Neural cell (in vitro differentiated cells): ENCODE measurements around the gene HAND1. TPM values are rescaled to one million over a fixed set of nuclear protein-coding genes. Genes with fewer than 3 reads are reported as not detected.

ENCODE experiments used
- H2AFZ ChIP-seq: fragments of 200-600, 300-800 bp; sonication (generic), shearing (Covaris generic); 2 replicates; pipeline ENCODE4 v1.6.0; 2014; ENCODE audit warnings: low read depth, mild to moderate bottlenecking, antibody characterized with exemption, low read length, moderate library complexity
- H3F3A ChIP-seq: fragments of 200-600 bp; shearing (Covaris generic); 2 replicates; pipeline ENCODE4 v1.6.1; 2016; ENCODE audit warnings: mild to moderate bottlenecking, moderate library complexity, mixed read lengths, antibody characterized with exemption, low read length; ENCODE audit not compliant: insufficient read depth, poor library complexity, severe bottlenecking
- H3K27ac ChIP-seq: fragments of 200-600, 300-800 bp; sonication (generic), shearing (Covaris generic); 2 replicates; pipeline ENCODE4 v1.5.1; 2014; ENCODE audit warnings: mild to moderate bottlenecking, low read length, moderate library complexity
- H3K27me3 ChIP-seq: fragments of 300-800, 200-600 bp; sonication (generic), shearing (Covaris generic); 2 replicates; pipeline ENCODE4 v1.6.0; 2014; ENCODE audit warnings: mild to moderate bottlenecking, low read depth, low read length, moderate library complexity; ENCODE audit not compliant: insufficient read depth
- H3K36me3 ChIP-seq: fragments of 300-800, 200-600 bp; sonication (generic), shearing (Covaris generic); 2 replicates; pipeline ENCODE4 v1.5.1; 2014; ENCODE audit warnings: mild to moderate bottlenecking, antibody characterized with exemption, low read length, moderate library complexity; ENCODE audit not compliant: insufficient read depth
- H3K4me2 ChIP-seq: fragments of 300-800, 200-600 bp; sonication (generic), shearing (Covaris generic); 2 replicates; pipeline ENCODE4 v1.6.0; 2014; ENCODE audit warnings: mild to moderate bottlenecking, low read length
- H3K4me3 ChIP-seq: fragments of 300-800, 200-600 bp; sonication (generic), shearing (Covaris generic); 2 replicates; pipeline ENCODE4 v1.5.1; 2014; ENCODE audit warnings: mild to moderate bottlenecking, low read length, moderate library complexity
- H3K79me2 ChIP-seq: fragments of 200-600 bp; shearing (Covaris generic); replicated peaks from 2 replicates; pipeline ENCODE4 v1.6.0; 2014; ENCODE audit warnings: mild to moderate bottlenecking, low read length, moderate library complexity; ENCODE audit not compliant: insufficient read depth
- H3K9ac ChIP-seq: fragments of 300-800, 200-600 bp; sonication (generic), shearing (Covaris generic); 2 replicates; pipeline ENCODE4 v1.6.1; 2016; ENCODE audit warnings: mild to moderate bottlenecking, low read length, mixed read lengths
- H3K9me2 ChIP-seq: fragments of 200-600 bp; shearing (Covaris generic); 2 replicates; pipeline ENCODE4 v1.6.1; 2016; ENCODE audit warnings: mild to moderate bottlenecking, low read length, mixed read lengths; ENCODE audit not compliant: insufficient read depth
- H3K9me3 ChIP-seq: fragments of 200-600, 300-800 bp; sonication (generic), shearing (Covaris generic); 2 replicates; pipeline ENCODE4 v1.6.1; 2016; ENCODE audit warnings: mild to moderate bottlenecking, mixed run types, low read length, moderate library complexity, mixed read lengths
- H4K20me1 ChIP-seq: fragments of 200-600 bp; shearing (Covaris generic); 2 replicates; pipeline ENCODE4 v1.6.1; 2016; ENCODE audit warnings: mild to moderate bottlenecking, mixed run types; ENCODE audit not compliant: insufficient read depth
- EP300 ChIP-seq: fragments of 450-650 bp; conservative IDR thresholded peaks from 2 replicates; pipeline ENCODE4 v1.6.1; 2014; ENCODE audit warnings: antibody characterized with exemption, mild to moderate bottlenecking, moderate library complexity; ENCODE audit not compliant: poor library complexity, severe bottlenecking
- EZH2 ChIP-seq: fragments of 200-600, 300-800 bp; shearing (Covaris generic), sonication (generic); IDR thresholded peaks from 2 replicates; pipeline ENCODE4 v1.6.1; 2014; ENCODE audit warnings: antibody characterized with exemption, low read length, borderline replicate concordance, mild to moderate bottlenecking; ENCODE audit not compliant: insufficient read depth, poor library complexity, severe bottlenecking
- MXI1 ChIP-seq: fragments of 450-650 bp; conservative IDR thresholded peaks from 2 replicates; pipeline ENCODE4 v1.6.1; 2014; ENCODE audit warnings: antibody characterized with exemption, mild to moderate bottlenecking; ENCODE audit not compliant: poor library complexity, severe bottlenecking
- POLR2AphosphoS5 ChIP-seq: IDR thresholded peaks from 2 replicates; pipeline ENCODE4 v1.6.1; 2012
- RAD21 ChIP-seq: fragments of 450-650 bp; conservative IDR thresholded peaks from 2 replicates; pipeline ENCODE4 v1.6.1; 2014; ENCODE audit warnings: antibody characterized with exemption, mild to moderate bottlenecking, moderate library complexity
- SMC3 ChIP-seq: fragments of 450-650 bp; conservative IDR thresholded peaks from 2 replicates; pipeline ENCODE4 v1.6.1; 2014; ENCODE audit warnings: antibody characterized with exemption, mild to moderate bottlenecking, moderate library complexity; ENCODE audit not compliant: poor library complexity
- TAF1 ChIP-seq: IDR thresholded peaks from 2 replicates; pipeline ENCODE4 v1.6.1; 2012; ENCODE audit warnings: low read depth
- polyA plus RNA-seq: library from polyadenylated mRNA; depleted of rRNA; stranded (reverse); fragments of >200 nt; gene quantifications from 2 replicates; pipeline ENCODE4 v1.2.3, GENCODE V29; 2014
- TF ChIP-seq, protein P1 (sequence below): fragments of 450-650 bp; IDR thresholded peaks from 2 replicates; pipeline ENCODE4 v1.5.1; 2014; ENCODE audit warnings: antibody characterized with exemption, mild to moderate bottlenecking, moderate library complexity; ENCODE audit not compliant: poor library complexity, severe bottlenecking
- TF ChIP-seq, protein P2 (sequence below): IDR thresholded peaks from 2 replicates; pipeline ENCODE4 v1.6.1; 2012; ENCODE audit warnings: borderline replicate concordance

HAND1 gene
- polyA plus RNA-seq, 1 donor from 2014 or later: not detected

DNA sequence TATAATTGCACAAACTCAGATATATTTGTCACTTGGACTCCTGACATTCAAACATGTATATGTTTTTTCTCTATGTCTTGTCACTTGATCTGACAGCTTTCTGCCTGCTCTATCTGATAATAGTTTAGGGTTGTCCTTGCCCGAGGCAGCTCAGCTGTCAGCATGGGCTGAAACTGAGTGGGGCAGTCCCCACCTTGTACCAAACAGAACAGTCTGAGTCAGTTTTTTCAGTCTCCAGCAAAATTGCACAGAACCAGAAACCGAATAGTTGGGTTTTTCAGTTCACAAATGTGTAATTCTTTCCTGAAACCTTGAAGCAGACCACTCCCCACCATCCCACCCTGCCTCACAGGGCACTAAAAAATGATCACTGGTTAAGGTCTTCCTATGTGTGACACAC, 9.5 kb upstream of the HAND1 start:
- Histone ChIP-seq H3K27ac (no peak overlapping the region), H3K36me3 (no peaks in the 10 kb centered on the region), H3K9me3 (no peaks in the 10 kb centered on the region), H2AFZ (no peak overlapping the region), H3K79me2 (no peaks in the 10 kb centered on the region), H3K4me2 (no peak overlapping the region), H3F3A (no peaks in the 10 kb centered on the region), H4K20me1 (no peaks in the 10 kb centered on the region), H3K9me2 (no peaks in the 10 kb centered on the region), H3K9ac (no peak overlapping the region), H3K4me3 (no peak overlapping the region), H3K27me3 (peaks cover 82% of the 10 kb centered on the region)
- TF ChIP-seq MXI1 (no peak), SMC3 (no peak), EZH2 (no peak), RAD21 (no peak), POLR2AphosphoS5 (no peak), TAF1 (no peak), EP300 (no peak)
- TF ChIP-seq, protein P1, sequence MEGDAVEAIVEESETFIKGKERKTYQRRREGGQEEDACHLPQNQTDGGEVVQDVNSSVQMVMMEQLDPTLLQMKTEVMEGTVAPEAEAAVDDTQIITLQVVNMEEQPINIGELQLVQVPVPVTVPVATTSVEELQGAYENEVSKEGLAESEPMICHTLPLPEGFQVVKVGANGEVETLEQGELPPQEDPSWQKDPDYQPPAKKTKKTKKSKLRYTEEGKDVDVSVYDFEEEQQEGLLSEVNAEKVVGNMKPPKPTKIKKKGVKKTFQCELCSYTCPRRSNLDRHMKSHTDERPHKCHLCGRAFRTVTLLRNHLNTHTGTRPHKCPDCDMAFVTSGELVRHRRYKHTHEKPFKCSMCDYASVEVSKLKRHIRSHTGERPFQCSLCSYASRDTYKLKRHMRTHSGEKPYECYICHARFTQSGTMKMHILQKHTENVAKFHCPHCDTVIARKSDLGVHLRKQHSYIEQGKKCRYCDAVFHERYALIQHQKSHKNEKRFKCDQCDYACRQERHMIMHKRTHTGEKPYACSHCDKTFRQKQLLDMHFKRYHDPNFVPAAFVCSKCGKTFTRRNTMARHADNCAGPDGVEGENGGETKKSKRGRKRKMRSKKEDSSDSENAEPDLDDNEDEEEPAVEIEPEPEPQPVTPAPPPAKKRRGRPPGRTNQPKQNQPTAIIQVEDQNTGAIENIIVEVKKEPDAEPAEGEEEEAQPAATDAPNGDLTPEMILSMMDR: no peak
- TF ChIP-seq, protein P2, sequence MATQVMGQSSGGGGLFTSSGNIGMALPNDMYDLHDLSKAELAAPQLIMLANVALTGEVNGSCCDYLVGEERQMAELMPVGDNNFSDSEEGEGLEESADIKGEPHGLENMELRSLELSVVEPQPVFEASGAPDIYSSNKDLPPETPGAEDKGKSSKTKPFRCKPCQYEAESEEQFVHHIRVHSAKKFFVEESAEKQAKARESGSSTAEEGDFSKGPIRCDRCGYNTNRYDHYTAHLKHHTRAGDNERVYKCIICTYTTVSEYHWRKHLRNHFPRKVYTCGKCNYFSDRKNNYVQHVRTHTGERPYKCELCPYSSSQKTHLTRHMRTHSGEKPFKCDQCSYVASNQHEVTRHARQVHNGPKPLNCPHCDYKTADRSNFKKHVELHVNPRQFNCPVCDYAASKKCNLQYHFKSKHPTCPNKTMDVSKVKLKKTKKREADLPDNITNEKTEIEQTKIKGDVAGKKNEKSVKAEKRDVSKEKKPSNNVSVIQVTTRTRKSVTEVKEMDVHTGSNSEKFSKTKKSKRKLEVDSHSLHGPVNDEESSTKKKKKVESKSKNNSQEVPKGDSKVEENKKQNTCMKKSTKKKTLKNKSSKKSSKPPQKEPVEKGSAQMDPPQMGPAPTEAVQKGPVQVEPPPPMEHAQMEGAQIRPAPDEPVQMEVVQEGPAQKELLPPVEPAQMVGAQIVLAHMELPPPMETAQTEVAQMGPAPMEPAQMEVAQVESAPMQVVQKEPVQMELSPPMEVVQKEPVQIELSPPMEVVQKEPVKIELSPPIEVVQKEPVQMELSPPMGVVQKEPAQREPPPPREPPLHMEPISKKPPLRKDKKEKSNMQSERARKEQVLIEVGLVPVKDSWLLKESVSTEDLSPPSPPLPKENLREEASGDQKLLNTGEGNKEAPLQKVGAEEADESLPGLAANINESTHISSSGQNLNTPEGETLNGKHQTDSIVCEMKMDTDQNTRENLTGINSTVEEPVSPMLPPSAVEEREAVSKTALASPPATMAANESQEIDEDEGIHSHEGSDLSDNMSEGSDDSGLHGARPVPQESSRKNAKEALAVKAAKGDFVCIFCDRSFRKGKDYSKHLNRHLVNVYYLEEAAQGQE: no peak

DNA sequence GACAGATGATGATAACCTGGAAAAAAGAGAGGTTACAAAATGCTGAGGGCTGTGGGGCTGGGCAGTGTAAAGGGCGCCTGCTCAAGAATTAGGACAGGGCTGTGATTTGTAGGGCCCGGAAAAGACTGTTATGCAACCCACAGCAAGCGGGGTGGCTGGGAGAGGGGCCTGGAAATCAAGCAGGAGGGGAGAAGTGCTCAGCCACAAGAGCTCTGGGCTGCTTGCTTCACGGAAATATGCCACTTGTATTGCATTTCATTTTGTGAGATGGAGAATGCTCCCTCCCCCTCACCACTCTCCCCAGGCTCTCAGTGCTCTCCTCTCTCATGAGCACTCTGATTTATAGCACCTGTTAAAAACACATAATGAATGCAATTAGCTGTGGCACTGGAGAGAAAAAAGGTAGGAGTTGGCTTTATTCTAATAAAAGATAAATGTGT, 8.4 kb upstream of the HAND1 start:
- peaks cover 86% of the 10 kb centered on the region for H3K27me3 ChIP-seq
- no peak for TF ChIP-seq MXI1
- no peak for TF ChIP-seq RAD21
- no peak overlapping the region for H3K4me3 ChIP-seq
- H3K9me3 ChIP-seq: no peaks in the 10 kb centered on the region
- H3K27ac ChIP-seq: no peak overlapping the region
- no peaks in the 10 kb centered on the region for H3K79me2 ChIP-seq
- H3K9me2 ChIP-seq: no peaks in the 10 kb centered on the region
- no peaks in the 10 kb centered on the region for H3F3A ChIP-seq
- H3K36me3 ChIP-seq: no peaks in the 10 kb centered on the region
- no peak overlapping the region for H3K9ac ChIP-seq
- H4K20me1 ChIP-seq: no peaks in the 10 kb centered on the region
- H2AFZ ChIP-seq: no peak overlapping the region
- H3K4me2 ChIP-seq: no peak overlapping the region
